Subcutaneous adipose tissue (tissue), 4 donors: ENCODE results near the gene DPH3. TPM values are rescaled to one million over a fixed set of nuclear protein-coding genes. Genes with fewer than 3 reads are reported as not detected.

Experiments
- total RNA-seq, 4 donors: library from RNA; depleted of rRNA; stranded (reverse); fragments of >200 nt; gene quantifications; one replicate each; pipeline ENCODE4 v1.1.0, GENCODE V29; 2016
- TF ChIP-seq, protein P1 (sequence below): fragments of 450-650 bp; IDR thresholded peaks from one replicate; pipeline ENCODE4 v1.5.1; 2016; ENCODE audit warnings: low read depth, mild to moderate bottlenecking, control low read depth, antibody characterized with exemption, moderate library complexity

DPH3 gene
- total RNA-seq, 4 donors from 2014 or later = 22.0 to 68.5 (median 32.9) TPM

GRCh38 chr3:16211176-16211904 lies 53.4 kb downstream of the DPH3 start:
- TF ChIP-seq, protein P1, sequence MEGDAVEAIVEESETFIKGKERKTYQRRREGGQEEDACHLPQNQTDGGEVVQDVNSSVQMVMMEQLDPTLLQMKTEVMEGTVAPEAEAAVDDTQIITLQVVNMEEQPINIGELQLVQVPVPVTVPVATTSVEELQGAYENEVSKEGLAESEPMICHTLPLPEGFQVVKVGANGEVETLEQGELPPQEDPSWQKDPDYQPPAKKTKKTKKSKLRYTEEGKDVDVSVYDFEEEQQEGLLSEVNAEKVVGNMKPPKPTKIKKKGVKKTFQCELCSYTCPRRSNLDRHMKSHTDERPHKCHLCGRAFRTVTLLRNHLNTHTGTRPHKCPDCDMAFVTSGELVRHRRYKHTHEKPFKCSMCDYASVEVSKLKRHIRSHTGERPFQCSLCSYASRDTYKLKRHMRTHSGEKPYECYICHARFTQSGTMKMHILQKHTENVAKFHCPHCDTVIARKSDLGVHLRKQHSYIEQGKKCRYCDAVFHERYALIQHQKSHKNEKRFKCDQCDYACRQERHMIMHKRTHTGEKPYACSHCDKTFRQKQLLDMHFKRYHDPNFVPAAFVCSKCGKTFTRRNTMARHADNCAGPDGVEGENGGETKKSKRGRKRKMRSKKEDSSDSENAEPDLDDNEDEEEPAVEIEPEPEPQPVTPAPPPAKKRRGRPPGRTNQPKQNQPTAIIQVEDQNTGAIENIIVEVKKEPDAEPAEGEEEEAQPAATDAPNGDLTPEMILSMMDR = no peak

Other genes starting within 250 kb of the DPH3 start
- 100 to 1,000 TPM; 728 to 954 (median 831) TPM for gene GALNT15, start 90.3 kb downstream of the DPH3 start, total RNA-seq
- gene OXNAD1, start 269 bp upstream of the DPH3 start, total RNA-seq = 10 to 100 TPM; 10.6 to 16.3 (median 12.6) TPM
- 100 to 1,000 TPM in 2 of 4 donors, 10 to 100 TPM in 2; 58.1 to 116 (median 97.4) TPM for gene RFTN1, start 248.8 kb upstream of the DPH3 start, total RNA-seq